HG02571 (cell line): Measurements from ENCODE around the gene ZBTB46.

ENCODE experiments used
- ATAC-seq: cut with Tn5 transposase; IDR thresholded peaks from one replicate; pipeline ENCODE4 v1.9.1; 2021; ENCODE audit warnings: mild to moderate bottlenecking, moderate library complexity; ENCODE audit not compliant: unreplicated experiment

ZBTB46 gene

GRCh38 chr20:63768591-63769515 lies 62.2 kb downstream of the ZBTB46 start:
- ATAC-seq, result no peak

GRCh38 chr20:63767886-63768285 lies 63.2 kb downstream of the ZBTB46 start:
- no peak for ATAC-seq

GRCh38 chr20:63767456-63767855 lies 63.6 kb downstream of the ZBTB46 start:
- no peak for ATAC-seq

- no peak for ATAC-seq
These were observed 64.2 kb downstream of the ZBTB46 start for GRCh38 chr20:63766695-63767426.

GRCh38 chr20:63765902-63766301 lies 65.2 kb downstream of the ZBTB46 start:
- ATAC-seq, result no peak

- no peak for ATAC-seq
These were observed 65.8 kb downstream of the ZBTB46 start for GRCh38 chr20:63765082-63765873.

GRCh38 chr20:63759377-63759901 lies 71.6 kb downstream of the ZBTB46 start:
- ATAC-seq, result no peak

- ATAC-seq, result no peak
These were observed 72.9 kb downstream of the ZBTB46 start for GRCh38 chr20:63758152-63758551.

GRCh38 chr20:63756648-63756991 lies 74.4 kb downstream of the ZBTB46 start:
- ATAC-seq, result no peak

- ATAC-seq, result no peak
These were observed 75.0 kb downstream of the ZBTB46 start for GRCh38 chr20:63755933-63756647.

GRCh38 chr20:63754008-63754407 lies 77.1 kb downstream of the ZBTB46 start:
- ATAC-seq, result no peak

GRCh38 chr20:63753381-63753780 lies 77.7 kb downstream of the ZBTB46 start:
- no peak for ATAC-seq

GRCh38 chr20:63752411-63753101 lies 78.5 kb downstream of the ZBTB46 start:
- no peak for ATAC-seq

- no peak for ATAC-seq
These were observed 79.4 kb downstream of the ZBTB46 start for GRCh38 chr20:63751471-63752271.

GRCh38 chr20:63750807-63751470 lies 80.1 kb downstream of the ZBTB46 start:
- no peak for ATAC-seq

- ATAC-seq, result no peak
These were observed 81.2 kb downstream of the ZBTB46 start for GRCh38 chr20:63749597-63750508.

GRCh38 chr20:63748934-63749270 lies 82.2 kb downstream of the ZBTB46 start:
- no peak for ATAC-seq
